ENCODE results near the gene SMIM41. TPM values are rescaled to one million over a fixed set of nuclear protein-coding genes. Genes with fewer than 3 reads are reported as not detected.

SMIM41 gene
- total RNA-seq, 6 donors from 2014 or later: 4.7 to 25.1 (median 15.4) TPM

DNA sequence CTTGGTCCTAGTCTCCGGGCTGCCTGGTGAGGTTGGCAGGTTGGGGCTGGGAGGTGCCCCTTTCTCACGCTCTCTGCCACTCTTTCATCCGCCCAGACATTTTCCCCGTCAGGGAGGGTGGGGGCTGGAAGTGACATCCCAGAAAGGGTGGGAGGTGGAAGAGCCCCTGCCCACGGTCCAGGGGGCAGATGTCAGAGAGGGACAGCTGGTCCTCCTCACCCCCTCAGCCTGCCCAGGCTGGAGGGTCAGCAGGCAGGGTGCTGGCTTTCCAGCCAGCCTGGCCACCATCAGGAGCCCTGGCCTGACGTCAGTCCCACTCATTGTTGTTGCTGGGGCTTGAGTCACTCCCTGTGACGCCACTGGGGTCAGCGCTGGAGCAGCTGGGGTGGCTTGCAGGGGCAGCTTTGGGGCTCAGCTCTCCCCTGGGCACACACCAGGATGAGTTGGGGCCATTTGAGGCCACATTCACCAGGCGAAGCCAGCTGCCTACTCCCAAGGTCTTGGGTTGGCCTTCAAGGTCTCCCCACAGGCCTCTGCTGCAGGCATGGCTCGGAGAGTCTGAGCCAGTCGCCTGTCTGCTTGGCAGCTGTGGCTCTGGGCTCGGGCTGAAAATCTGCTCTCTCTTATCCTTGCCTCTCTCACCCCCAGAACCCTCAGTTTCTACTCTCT lies 15.4 kb upstream of the SMIM41 start:
- Histone ChIP-seq H3K36me3 (peaks cover 0 to 9% (median 5%) of the 10 kb centered on the region in 4 donors), H3K27me3 (no peaks in the 10 kb centered on the region), H3K4me3 (no peak overlapping the region), H3K27ac (peak overlapping the region in 1 of 4 donors; percentile 44), H3K9me3 (no peaks in the 10 kb centered on the region), H3K4me1 (peaks cover 3% of the 10 kb centered on the region in 4 donors)
- WGBS, 2 donors: 75 to 84% methylated on average over 6 to 12 of the region's 12 CpGs
- TF ChIP-seq, protein P1, sequence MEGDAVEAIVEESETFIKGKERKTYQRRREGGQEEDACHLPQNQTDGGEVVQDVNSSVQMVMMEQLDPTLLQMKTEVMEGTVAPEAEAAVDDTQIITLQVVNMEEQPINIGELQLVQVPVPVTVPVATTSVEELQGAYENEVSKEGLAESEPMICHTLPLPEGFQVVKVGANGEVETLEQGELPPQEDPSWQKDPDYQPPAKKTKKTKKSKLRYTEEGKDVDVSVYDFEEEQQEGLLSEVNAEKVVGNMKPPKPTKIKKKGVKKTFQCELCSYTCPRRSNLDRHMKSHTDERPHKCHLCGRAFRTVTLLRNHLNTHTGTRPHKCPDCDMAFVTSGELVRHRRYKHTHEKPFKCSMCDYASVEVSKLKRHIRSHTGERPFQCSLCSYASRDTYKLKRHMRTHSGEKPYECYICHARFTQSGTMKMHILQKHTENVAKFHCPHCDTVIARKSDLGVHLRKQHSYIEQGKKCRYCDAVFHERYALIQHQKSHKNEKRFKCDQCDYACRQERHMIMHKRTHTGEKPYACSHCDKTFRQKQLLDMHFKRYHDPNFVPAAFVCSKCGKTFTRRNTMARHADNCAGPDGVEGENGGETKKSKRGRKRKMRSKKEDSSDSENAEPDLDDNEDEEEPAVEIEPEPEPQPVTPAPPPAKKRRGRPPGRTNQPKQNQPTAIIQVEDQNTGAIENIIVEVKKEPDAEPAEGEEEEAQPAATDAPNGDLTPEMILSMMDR (IDR thresholded peaks at IDR 0.05): no peak
- TF ChIP-seq POLR2A (IDR thresholded peaks at IDR 0.05): no peak
- ATAC-seq (ENCODE audit: low FRiP score in 2 of 2) (peak in 1 of 2 donors; percentile 3), DNase-seq (peak in 1 of 2 donors; percentile 79)

DNA sequence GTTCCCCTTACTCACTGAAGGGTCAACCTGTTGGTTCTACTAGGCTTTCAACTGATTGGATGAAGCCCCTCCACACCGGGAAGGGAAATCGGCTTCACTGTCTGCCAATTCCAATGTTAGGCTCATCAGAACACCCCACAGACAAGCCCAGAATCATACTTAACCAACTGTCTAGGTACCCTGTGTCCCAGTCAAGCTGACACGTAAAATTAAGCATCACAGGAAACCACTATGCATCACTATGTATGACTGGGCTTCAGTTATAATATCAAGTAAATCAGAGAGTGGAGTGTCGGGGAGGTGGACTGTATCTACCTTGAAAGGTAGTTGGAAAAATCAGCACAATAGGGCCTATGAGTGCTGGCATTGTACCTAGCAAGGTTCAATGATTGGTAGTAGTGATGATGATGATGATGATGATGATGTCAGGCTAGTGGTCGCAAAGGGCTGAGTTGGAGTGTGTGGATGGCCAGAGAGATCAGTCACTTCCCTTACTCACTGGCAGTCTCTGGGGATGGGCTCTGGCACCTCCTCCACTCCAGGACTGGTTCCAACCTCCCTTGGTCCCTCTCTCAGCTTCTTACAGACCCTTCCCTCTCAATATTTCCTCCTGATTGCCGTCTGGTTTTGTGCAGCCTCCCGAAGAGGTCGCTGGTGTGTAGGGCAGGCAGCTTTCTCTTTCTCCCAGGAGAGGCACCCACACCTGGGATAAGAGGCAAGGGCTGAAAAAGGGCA lies 13.0 kb upstream of the SMIM41 start:
- Histone ChIP-seq H3K27me3 (no peaks in the 10 kb centered on the region), H3K9me3 (no peaks in the 10 kb centered on the region), H3K36me3 (no peaks in the 10 kb centered on the region), H3K4me1 (peaks cover 17 to 18% (median 18%) of the 10 kb centered on the region in 4 donors), H3K27ac (no peak overlapping the region), H3K4me3 (no peak overlapping the region)
- TF ChIP-seq, protein P1 (IDR thresholded peaks at IDR 0.05): no peak
- TF ChIP-seq POLR2AphosphoS5 (IDR thresholded peaks at IDR 0.05): no peak
- no peak for TF ChIP-seq POLR2A (IDR thresholded peaks at IDR 0.05)
- TF ChIP-seq EP300 (IDR thresholded peaks at IDR 0.05): no peak
- WGBS, 2 donors: 57 to 59% methylated on average over 8 of the region's 8 CpGs
- ATAC-seq (ENCODE audit: low FRiP score in 2 of 2) (no peak), DNase-seq (no peak)

DNA sequence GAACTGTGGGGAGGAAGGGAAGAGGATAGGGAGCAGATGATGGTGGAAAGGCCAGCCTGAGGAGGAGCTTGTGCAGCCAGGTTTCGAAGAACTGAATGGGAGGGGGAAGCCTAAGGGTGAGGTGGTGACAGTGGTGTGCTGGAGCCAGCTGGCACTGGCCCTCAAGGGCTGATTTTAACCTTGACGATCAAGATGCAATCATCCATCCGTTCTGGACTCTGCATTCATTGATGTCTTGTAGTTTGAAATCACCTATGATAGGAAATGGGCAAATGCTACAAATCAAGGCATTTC lies 12.5 kb upstream of the SMIM41 start:
- 70 to 73% methylated on average over 3 of the region's 3 CpGs for WGBS, 2 donors
- Histone ChIP-seq H3K27me3 (no peaks in the 10 kb centered on the region), H3K4me1 (peaks cover 20 to 23% (median 22%) of the 10 kb centered on the region in 4 donors), H3K4me3 (no peak overlapping the region), H3K27ac (no peak overlapping the region), H3K9me3 (no peaks in the 10 kb centered on the region), H3K36me3 (no peaks in the 10 kb centered on the region)
- no peak for DNase-seq
- ATAC-seq (ENCODE audit: low FRiP score in 2 of 2): no peak
- no peak for TF ChIP-seq POLR2A (IDR thresholded peaks at IDR 0.05)

DNA sequence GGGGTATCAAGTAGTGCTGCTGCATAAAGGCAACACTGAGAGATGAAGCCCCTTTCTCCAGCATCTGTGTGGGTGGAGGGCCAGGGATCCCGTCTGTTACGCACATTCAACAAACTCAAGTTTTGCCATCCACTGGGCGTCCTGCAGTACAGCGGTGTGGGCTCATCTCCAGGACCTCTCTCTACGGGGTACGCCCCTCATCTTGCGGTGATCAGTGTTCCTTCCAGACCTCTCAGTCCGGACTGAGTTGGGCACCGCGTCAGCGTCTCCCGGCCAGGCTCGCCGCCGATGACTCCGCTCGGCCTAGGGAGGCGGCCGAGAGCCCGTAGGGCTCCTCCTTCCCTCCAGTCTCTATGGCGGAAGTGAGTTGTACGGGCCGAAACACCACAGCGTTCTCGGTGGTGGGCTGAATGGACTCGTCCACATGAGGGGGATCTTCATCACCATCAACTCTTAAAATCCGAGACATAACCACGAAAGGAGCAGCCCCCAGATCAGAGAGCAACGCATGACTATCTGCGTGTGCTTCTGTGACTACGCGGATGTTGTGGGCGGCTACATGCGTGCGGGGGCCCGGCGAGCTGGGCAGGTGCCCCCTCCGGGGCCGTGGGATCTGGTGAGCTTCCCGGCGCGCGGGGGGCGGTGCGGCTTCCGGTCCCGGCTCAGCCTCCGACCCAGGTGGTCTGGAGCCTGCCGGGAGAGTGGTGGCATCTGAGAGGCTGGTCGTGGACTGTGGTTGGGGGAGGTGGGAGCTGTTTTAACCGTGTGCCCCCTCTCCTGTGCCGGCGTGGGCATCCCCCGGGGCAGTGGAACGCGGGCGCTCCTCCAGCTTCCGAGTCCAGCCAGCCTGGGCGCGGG lies 9.9 kb upstream of the SMIM41 start, which contains the start of gene ATG101:
Gene ATG101, plus strand, starts transcription at position 652 of the 858 bp plus-strand sequence. CDS start 3,673 bp downstream, outside the sequence.
- DNase-seq (peak; percentile 93 to 97), ATAC-seq (ENCODE audit: low FRiP score in 2 of 2) (peak; percentile 98)
- Histone ChIP-seq H3K36me3 (peaks cover 7 to 18% (median 14%) of the 10 kb centered on the region in 4 donors), H3K27ac (peak within 1 kb of the TSS; percentile 87 to 94 (median 93)), H3K4me3 (peak within 1 kb of the TSS; percentile 87 to 98 (median 91)), H3K27me3 (no peaks in the 10 kb centered on the region), H3K4me1 (peaks cover 28 to 45% (median 33%) of the 10 kb centered on the region in 4 donors), H3K9me3 (no peaks in the 10 kb centered on the region)
- TF ChIP-seq, protein P1 (IDR thresholded peaks at IDR 0.05): peak; percentile 63 to 89 (median 72)
- peak in 3 of 4 donors; percentile 40 to 82 (median 78) for TF ChIP-seq POLR2A (IDR thresholded peaks at IDR 0.05)
- TF ChIP-seq POLR2AphosphoS5 (IDR thresholded peaks at IDR 0.05): peak; percentile 80
- peak in 1 of 4 donors; percentile 24 for TF ChIP-seq EP300 (IDR thresholded peaks at IDR 0.05)
- WGBS, 2 donors: 0 to 1% methylated on average over 4 to 48 of the region's 60 CpGs
